KG1 (cell line): Measurements from ENCODE around the gene AHNAK.
A peak's percentile ranks its signal among the peaks of the same experiment; 100 is the strongest.
"Not testable (repeated sequence)": the region's sequence is repeated elsewhere in the genome, so short reads cannot be mapped to it uniquely, and the experiment has no call there.

ENCODE experiments used
- DNase-seq: peaks from one replicate; lab custom pipeline; 2025; lab: John Stamatoyannopoulos, UW

Gene AHNAK

GRCh38 chr11:62461740-62462507, 84.7 kb downstream of the AHNAK start:
- DNase-seq, result no peak

DNA sequence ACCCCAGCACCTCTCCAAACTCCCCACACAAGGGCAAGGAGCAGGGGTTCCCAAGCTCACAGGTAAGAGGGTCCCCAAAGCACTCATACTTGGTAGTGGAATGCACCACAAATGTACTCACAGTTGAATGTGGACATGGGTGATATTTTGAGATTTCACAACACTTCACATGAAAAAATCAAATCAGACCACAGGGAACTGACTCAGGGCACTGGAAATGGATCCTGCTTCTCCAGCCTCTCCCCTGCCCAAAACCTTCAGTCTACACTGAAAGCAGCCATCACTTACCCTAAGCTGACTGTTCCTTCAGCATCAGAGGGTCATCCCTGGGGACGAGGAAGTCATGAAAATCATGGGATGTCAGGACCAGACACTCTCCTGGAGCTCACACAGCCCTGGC, 87.5 kb downstream of the AHNAK start:
- no peak for DNase-seq

DNA sequence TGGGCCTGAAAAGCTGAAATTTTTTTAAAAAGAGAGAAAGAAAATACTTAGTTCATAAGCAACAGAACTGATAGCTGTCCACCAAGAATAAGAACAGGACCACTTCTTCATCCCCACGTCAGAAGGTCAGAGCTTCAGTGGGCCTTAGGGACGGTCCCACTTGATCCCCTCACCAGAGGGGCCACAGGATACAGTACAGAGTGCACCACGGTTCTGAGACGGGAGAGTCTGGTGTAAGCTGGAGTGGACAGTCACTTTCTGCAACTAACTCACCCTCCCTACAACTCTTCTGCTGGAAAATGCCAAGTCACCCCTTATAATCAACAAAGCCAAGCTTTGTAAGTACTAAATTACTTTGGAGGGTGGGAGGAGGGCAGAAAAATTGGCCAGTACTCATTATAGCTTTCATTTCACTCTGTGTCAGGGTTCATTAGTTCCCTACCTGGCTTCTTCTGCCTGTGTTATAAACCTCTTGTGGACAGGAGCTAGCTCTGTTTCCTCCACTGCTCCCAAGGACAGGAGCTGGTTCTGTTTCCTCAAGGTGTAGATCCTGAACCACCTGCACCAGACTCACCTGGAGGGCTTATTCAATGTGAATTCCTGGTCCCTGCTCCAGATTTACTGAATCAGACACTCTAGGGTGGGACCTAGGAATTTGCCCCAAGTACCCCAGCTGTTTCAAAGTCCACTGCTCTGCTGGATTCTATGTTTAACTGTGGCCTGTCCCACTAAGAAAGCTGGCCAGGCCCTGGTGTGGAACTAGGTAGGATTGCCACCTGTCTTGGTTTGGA, 88.2 kb downstream of the AHNAK start:
- no peak for DNase-seq

GRCh38 chr11:62457478-62457877, 89.1 kb downstream of the AHNAK start:
- DNase-seq, result no peak

- DNase-seq, result no peak
These were observed 90.0 kb downstream of the AHNAK start for GRCh38 chr11:62456630-62457029.

GRCh38 chr11:62452839-62453468, 93.7 kb downstream of the AHNAK start:
- DNase-seq, result no peak

GRCh38 chr11:62452261-62452660, 94.3 kb downstream of the AHNAK start:
- DNase-seq, result no peak

DNA sequence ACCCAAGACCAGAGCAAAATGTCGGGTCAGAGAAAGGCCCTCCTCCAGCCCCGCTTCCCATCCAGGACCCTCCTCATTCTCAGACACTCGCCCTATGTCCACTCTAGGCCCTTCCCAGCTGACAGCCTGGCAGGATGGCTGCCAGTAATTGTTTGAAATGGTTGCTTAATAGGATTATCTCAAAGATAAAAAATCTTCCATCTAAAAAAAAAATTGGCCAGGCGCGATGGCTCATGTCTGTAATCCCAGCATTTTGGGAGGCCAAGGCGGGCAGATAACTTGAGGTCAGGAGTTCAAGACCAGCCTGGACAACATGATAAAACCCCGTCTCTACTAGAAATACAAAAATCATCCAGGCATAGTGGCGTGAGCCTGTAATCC, 95.4 kb downstream of the AHNAK start:
- no peak for DNase-seq

DNA sequence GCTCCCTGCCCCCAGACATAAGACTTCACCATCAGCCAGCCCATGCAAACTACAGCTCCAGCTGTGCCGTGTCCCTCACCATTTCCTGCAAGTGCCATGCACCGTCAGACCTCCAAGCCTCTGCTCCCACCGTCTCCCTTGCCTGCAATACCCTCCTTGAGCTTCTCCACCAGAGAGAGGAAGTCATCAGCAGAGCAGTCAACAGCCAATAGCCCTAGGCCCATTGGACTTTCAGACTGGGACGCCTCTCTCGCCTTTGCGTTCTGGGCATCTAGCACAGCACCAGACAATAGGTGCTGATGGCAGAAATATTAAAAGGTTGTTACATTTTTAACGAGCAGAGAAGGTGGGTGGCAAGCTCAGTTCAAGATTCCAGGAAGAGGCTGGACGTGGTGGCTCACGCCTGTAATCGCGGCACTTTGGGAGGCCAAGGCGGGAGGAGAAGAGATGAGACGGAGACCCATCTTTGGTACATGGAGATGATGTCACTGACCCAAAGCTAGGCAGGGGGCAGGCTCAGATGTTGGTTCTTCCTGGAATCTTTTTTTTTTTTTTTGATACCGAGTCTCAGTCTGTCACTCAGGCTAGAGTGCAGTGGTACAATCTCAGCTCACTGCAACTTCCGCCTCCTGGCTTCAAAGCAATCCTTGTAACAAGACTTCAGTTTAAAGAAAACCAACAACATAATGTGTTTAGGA, 95.9 kb downstream of the AHNAK start:
- DNase-seq, result no peak

DNA sequence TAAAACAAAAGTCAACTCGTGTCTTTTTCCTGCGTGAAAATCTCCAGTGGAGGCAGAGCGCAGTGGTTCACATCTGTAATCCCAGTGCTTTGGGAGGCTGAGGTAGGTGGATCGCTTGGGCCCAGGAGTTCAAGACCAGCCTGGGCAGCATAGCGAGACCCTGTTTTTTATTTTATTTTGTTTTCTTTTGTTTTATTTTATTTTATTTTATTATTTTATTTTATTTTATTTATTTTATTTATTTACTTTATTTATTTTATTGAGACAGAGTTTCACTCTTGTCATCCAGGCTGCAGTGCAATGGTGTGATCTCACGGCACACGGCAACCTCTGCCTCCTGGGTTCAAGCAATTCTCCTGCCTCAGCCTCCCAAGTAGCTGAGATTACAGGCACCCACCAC, 96.7 kb downstream of the AHNAK start:
- DNase-seq, result not testable (repeated sequence)

- no peak for DNase-seq
These were observed 97.2 kb downstream of the AHNAK start for GRCh38 chr11:62449451-62449851.

DNA sequence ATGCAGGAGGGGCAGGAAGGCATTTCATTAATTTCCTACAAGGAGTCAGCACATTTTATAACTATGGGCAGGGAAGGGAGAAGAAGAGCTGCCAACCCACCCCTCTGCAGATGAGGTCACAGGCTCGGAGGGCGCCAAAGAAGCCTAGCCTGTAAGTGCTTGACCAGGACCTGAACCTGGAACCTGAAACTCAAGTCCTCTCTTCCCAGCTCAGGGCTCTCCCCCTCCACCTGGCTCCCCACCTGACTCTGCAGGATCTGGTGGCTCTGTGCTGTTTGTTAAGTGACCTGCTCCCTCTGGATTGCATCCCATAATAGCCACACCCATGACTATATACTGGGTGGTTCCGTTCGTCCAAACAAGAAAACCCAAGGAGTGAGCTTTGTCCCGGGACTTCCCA, 100.5 kb downstream of the AHNAK start:
- no peak for DNase-seq

DNA sequence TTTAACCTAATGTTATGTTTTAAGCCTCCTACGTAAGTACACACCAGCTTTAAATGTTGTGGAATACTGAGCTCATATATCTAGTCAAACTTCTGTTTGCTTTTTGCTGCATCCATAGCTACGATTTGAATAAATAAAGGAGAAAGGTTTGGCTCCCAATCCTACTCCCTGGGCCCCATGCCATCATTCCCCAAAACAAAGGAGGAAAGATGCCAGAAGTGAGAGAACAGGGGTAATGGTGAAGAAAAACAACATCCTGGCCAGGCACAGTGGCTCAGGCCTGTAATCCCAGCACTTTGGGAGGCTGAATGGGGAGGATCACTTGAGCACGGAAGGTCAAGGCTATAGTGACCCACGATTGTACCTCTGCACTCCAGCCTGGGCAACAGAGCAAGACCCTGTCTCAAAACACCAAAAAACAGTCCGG, 101.3 kb downstream of the AHNAK start:
- DNase-seq, result no peak

DNA sequence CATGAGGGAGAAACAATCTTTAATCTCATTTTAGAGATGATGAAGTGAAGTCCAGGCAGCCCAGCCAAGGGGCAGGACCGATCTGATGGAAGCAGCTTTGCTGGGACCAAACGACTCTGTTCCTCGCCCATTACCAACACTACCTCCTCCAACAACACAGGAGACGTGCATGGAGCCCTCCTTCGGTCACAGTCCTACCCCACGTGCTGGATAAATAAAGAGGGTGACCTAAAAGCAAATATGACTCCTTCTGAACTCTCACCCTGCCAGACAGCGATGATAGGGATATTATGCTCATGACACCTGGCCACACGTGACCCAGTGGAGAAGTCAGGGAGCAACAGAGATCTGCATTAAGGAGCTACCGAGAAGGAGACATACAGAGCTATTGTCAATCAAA, 101.8 kb downstream of the AHNAK start:
- DNase-seq, result no peak

- peak; percentile 12 for DNase-seq
These were observed 102.3 kb downstream of the AHNAK start for GRCh38 chr11:62444236-62444833.

- DNase-seq, result no peak
These were observed 103.0 kb downstream of the AHNAK start for GRCh38 chr11:62443390-62444235.

DNA sequence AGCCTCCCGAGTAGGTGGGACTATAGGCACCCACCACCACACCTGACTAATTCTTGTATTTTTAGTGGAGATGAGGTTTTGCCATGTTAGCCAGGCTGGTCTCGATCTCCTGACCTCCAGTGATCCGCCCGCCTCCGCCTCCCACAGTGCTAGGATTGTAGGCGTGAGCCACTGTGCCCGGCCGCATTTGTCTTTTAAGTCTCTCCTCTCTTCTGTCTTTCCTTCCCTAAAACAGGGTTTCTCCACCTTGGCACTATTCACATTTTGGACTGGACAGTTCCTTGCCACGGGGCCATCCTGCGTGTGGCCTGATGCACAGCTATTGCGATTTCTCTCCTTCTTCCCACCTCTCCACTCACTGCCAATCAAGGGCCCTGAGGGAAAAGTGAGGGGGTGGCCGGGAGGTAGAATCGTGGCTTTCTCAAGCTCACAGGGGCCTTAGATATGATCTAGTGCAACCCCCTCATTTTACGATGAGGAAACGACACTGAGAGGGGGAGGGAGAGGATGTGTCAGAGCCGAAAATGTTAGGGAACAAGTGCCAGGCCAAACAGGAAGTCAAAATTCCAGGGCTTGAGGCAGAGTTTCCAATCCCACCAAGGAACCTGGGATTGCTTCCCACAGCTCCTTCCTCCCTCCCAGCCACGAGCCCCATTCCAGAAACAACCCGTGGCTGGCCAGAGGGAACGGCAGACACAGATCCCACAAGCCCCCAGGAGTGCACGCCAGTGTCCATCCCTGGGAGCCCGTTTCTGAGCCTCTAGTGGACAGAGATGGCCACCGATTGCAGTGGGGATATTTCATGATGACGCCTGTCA, 106.6 kb downstream of the AHNAK start:
- DNase-seq, result no peak

DNA sequence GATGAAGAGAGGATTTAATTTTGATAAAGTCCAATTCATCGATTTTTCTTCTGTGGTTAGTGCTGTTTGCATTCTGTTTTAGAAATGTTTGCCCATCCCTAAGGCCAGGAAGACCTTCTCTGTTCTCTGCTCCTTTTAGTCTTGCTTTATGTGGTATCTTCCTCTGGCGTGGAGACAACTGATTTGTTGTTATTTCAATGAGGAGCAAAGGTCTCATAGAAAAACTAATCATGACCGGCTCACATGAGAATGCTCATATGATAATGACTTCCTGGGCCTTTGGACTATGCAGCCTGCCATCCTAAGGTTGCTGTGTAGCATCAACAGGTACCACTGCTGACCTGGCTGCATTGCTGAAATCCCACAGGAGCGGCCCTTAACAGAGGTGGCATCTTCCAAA, 108.0 kb downstream of the AHNAK start:
- no peak for DNase-seq

DNA sequence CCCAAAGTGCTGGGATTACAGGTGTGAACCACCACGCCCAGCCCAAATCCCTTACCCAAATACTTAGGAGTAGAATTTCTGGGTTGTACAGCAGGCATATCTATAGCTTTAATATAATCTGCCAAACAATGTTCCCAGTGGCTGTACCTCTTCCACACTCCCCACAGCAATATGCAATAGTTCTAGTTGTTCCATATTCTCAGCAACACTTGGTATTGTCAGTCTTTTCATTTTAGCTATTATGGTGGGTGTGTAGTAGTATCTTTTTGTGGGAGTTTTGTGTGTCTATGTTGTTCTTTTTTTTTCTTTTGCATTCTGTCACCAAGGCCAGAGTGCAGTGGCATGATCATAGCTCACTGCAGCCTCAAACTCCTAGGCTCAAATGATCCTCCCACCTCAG, 109.0 kb downstream of the AHNAK start:
- DNase-seq, result no peak
